ENCODE measurements around the gene KIAA1671. TPM values are rescaled to one million over a fixed set of nuclear protein-coding genes. Genes with fewer than 3 reads are reported as not detected.

Gene KIAA1671
- total and polyA plus RNA-seq, 2 donors (not counting 1 experiment from before 2014, with no cell fraction given) = 0.01 to 0.02 TPM

- Mint-ChIP-seq H3K27me3 (peaks cover 9% of the 10 kb centered on the region), H3K4me3 (no peak overlapping the region), H3K9me3 (ENCODE audit: insufficient read depth) (no peaks in the 10 kb centered on the region), H3K4me1 (no peaks in the 10 kb centered on the region), H3K27ac (no peak overlapping the region)
- CTCF ChIA-PET = no interaction called here
- no peak for TF ChIP-seq EZH2 (IDR thresholded peaks at IDR 0.05; ENCODE audit: borderline replicate concordance, insufficient read depth, low read depth, low read length, poor library complexity, severe bottlenecking)
- TF ChIP-seq CTCF (IDR thresholded peaks at IDR 0.05) = no peak
- intact Hi-C loops (cut with micrococcal nuclease) = no loop called here
- 100% methylated on average over 1 of the region's 4 CpGs for WGBS (ENCODE audit: insufficient coverage)
- H3K36me3 ChIP-seq (replicated peaks in 1 of 2; ENCODE audit: control extremely low read depth in 1 of 2, control insufficient read depth in 1 of 2, extremely low read depth in 1 of 2, insufficient read depth in 2 of 2, low read length in 1 of 2) = no peaks in the 10 kb centered on the region
- no peak overlapping the region for H3K9ac ChIP-seq (ENCODE audit: low read length)
- no peak overlapping the region for H3K4me3 ChIP-seq (ENCODE audit: control extremely low read depth in 1 of 5, extremely low read depth in 1 of 5, insufficient read depth in 1 of 5, low read depth in 2 of 5, low read length in 4 of 5)
- H3K27ac ChIP-seq (ENCODE audit: low read length in 2 of 2) = no peak overlapping the region
- DNase-seq = no peak
- H3K4me2 ChIP-seq (replicated peaks; ENCODE audit: low read depth, low read length, poor library complexity, severe bottlenecking) = no peak overlapping the region
- no peaks in the 10 kb centered on the region for H3K79me2 ChIP-seq (ENCODE audit: control insufficient read depth, insufficient read depth, low read length)
- H3K27me3 ChIP-seq (replicated peaks in 1 of 4; ENCODE audit: control extremely low read depth in 1 of 4, control insufficient read depth in 3 of 4, insufficient read depth in 4 of 4, low read length in 3 of 4) = peaks cover 0 to 2% (median 0%) of the 10 kb centered on the region in 4 experiments
- no peaks in the 10 kb centered on the region for H3K4me1 ChIP-seq (ENCODE audit: control insufficient read depth in 2 of 2, insufficient read depth in 2 of 2, low read length in 2 of 2)
- H3K9me3 ChIP-seq (ENCODE audit: control extremely low read depth in 1 of 3, control insufficient read depth in 2 of 3, insufficient read depth in 1 of 3, low read length in 2 of 3) = no peaks in the 10 kb centered on the region
- no peaks in the 10 kb centered on the region for H4K20me1 ChIP-seq (ENCODE audit: control insufficient read depth, insufficient read depth, low read length, poor library complexity, severe bottlenecking)
- H2AFZ ChIP-seq (ENCODE audit: insufficient read depth, low read depth, low read length, poor library complexity, severe bottlenecking) = no peak overlapping the region
- POLR2A ChIA-PET = no interaction called here
- no peak for ATAC-seq (ENCODE audit: low read depth)
Measured at GRCh38 chr22:25099202-25099601, 146.7 kb downstream of the KIAA1671 start.

DNA sequence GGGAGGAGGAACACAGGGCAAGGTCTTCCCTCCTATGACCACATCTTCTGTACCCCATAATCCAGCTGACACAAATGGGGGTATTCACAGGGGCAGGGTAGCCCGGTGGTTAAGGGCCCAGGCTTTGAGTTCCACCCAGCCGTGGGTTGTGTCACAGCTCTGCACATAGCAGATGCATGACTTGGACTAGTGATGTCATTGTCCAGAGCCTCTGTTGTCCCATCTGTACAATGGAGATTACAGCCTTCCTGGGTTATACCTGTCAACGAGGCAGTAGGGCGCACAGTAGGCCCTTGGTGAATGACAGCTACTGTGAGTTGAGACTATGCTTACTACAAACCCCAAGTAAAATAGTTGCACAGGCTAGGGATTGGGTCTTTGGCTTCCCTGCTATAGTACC, 147.9 kb downstream of the KIAA1671 start:
- ChIA-PET POLR2A (no interaction called here), CTCF (no interaction called here)
- Histone ChIP-seq H3K4me3 (ENCODE audit: control extremely low read depth in 1 of 5, extremely low read depth in 1 of 5, insufficient read depth in 1 of 5, low read depth in 2 of 5, low read length in 4 of 5) (no peak overlapping the region), H3K9me3 (ENCODE audit: control extremely low read depth in 1 of 3, control insufficient read depth in 2 of 3, insufficient read depth in 1 of 3, low read length in 2 of 3) (no peaks in the 10 kb centered on the region), H3K36me3 (replicated peaks in 1 of 2; ENCODE audit: control extremely low read depth in 1 of 2, control insufficient read depth in 1 of 2, extremely low read depth in 1 of 2, insufficient read depth in 2 of 2, low read length in 1 of 2) (no peaks in the 10 kb centered on the region), H2AFZ (ENCODE audit: insufficient read depth, low read depth, low read length, poor library complexity, severe bottlenecking) (no peak overlapping the region), H3K27me3 (replicated peaks in 1 of 4; ENCODE audit: control extremely low read depth in 1 of 4, control insufficient read depth in 3 of 4, insufficient read depth in 4 of 4, low read length in 3 of 4) (peaks cover 0 to 2% (median 0%) of the 10 kb centered on the region in 4 experiments), H3K27ac (ENCODE audit: low read length in 2 of 2) (no peak overlapping the region), H3K79me2 (ENCODE audit: control insufficient read depth, insufficient read depth, low read length) (no peaks in the 10 kb centered on the region), H4K20me1 (ENCODE audit: control insufficient read depth, insufficient read depth, low read length, poor library complexity, severe bottlenecking) (no peaks in the 10 kb centered on the region), H3K4me2 (replicated peaks; ENCODE audit: low read depth, low read length, poor library complexity, severe bottlenecking) (no peak overlapping the region), H3K9ac (ENCODE audit: low read length) (no peak overlapping the region), H3K4me1 (ENCODE audit: control insufficient read depth in 2 of 2, insufficient read depth in 2 of 2, low read length in 2 of 2) (no peaks in the 10 kb centered on the region)
- WGBS (ENCODE audit: insufficient coverage) = 83% methylated on average over 2 of the region's 4 CpGs
- H3K27ac Mint-ChIP-seq = no peak overlapping the region
- H3K27me3 Mint-ChIP-seq = peaks cover 16% of the 10 kb centered on the region
- intact Hi-C loops (cut with micrococcal nuclease) = no loop called here
- no peak for TF ChIP-seq EZH2 (IDR thresholded peaks at IDR 0.05; ENCODE audit: borderline replicate concordance, insufficient read depth, low read depth, low read length, poor library complexity, severe bottlenecking)
- no peak for TF ChIP-seq CTCF (IDR thresholded peaks at IDR 0.05)
- no peak for DNase-seq
- no peaks in the 10 kb centered on the region for H3K9me3 Mint-ChIP-seq (ENCODE audit: insufficient read depth)
- H3K4me3 Mint-ChIP-seq = no peak overlapping the region
- no peak for ATAC-seq (ENCODE audit: low read depth)
- H3K4me1 Mint-ChIP-seq = no peaks in the 10 kb centered on the region
